Natural killer cell (primary cell): ENCODE data around the gene TEX261. TPM values are rescaled to one million over a fixed set of nuclear protein-coding genes. Genes with fewer than 3 reads are reported as not detected.

Experiments
- ATAC-seq, 3 donors: fragments of 150-1000 bp in 2 of 3; fragments of 200-7000 bp in 1 of 3; cut with Tn5 transposase; 1 replicate in 1 of 3; 2 replicates in 2 of 3; pipeline ENCODE4 v1.10.0; 2021; ENCODE audit warnings: mild to moderate bottlenecking in 2 of 3, moderate library complexity in 2 of 3
- DNase-seq, 2 donors: peaks; one replicate each; pipeline versions ENCODE4 v3.0.0 to v3.0.0-alpha.2; 2013 to 2021; ENCODE audit warnings: mixed read lengths in 1 of 2
- H3K27ac ChIP-seq: one replicate; pipeline ENCODE4 v1.5.1; 2013; ENCODE audit warnings: mild to moderate bottlenecking, low read length
- H3K27me3 ChIP-seq: one replicate; pipeline ENCODE4 v1.6.1; 2013; ENCODE audit warnings: low read length; ENCODE audit not compliant: control insufficient read depth, insufficient read depth
- H3K36me3 ChIP-seq: one replicate; pipeline ENCODE4 v1.6.1; 2013; ENCODE audit warnings: low read length; ENCODE audit not compliant: control insufficient read depth, insufficient read depth
- H3K4me1 ChIP-seq: one replicate; pipeline ENCODE4 v1.6.1; 2013; ENCODE audit warnings: low read length; ENCODE audit not compliant: control insufficient read depth, insufficient read depth
- H3K4me3 ChIP-seq: one replicate; pipeline ENCODE4 v1.5.1; 2013; ENCODE audit warnings: low read length
- H3K9me3 ChIP-seq: one replicate; pipeline ENCODE4 v1.6.1; 2013; ENCODE audit warnings: low read length; ENCODE audit not compliant: control insufficient read depth, insufficient read depth
- H3K27ac Mint-ChIP-seq, 2 donors: one replicate each; pipeline ENCODE4 v1.8.0; 2022; ENCODE audit warnings: mild to moderate bottlenecking in 2 of 2, mixed read lengths in 2 of 2, moderate library complexity in 1 of 2
- H3K27me3 Mint-ChIP-seq, 2 donors: one replicate each; pipeline ENCODE4 v1.8.0; 2022; ENCODE audit warnings: low read depth in 2 of 2, mixed read lengths in 2 of 2
- H3K36me3 Mint-ChIP-seq: one replicate; pipeline ENCODE4 v1.8.0; 2022; ENCODE audit warnings: mixed read lengths
- H3K4me1 Mint-ChIP-seq, 2 donors: one replicate each; pipeline ENCODE4 v1.8.0; 2022; ENCODE audit warnings: mixed read lengths in 2 of 2
- H3K4me3 Mint-ChIP-seq: one replicate; pipeline ENCODE4 v1.8.0; 2022; ENCODE audit warnings: mild to moderate bottlenecking, moderate library complexity, mixed read lengths
- H3K9me3 Mint-ChIP-seq, 2 donors: one replicate each; pipeline ENCODE4 v1.8.0; 2022; ENCODE audit warnings: mixed read lengths in 2 of 2
- WGBS: methylation state at CpG from one replicate; pipeline ENCODE4 v1.1.7; 2013; ENCODE audit warnings: missing lambda C conversion rate; ENCODE audit not compliant: insufficient coverage; 5-methylcytosine and 5-hydroxymethylcytosine counted together
- intact Hi-C: fragments of 100-400 bp; cut with micrococcal nuclease; formaldehyde crosslinking; loops from one replicate; pipeline ENCODE4 v1.14.2; 2022
- total RNA-seq, 4 donors: library from RNA; stranded (reverse); fragments of 120-200 nt in 1 of 4; gene quantifications; one replicate each; pipeline versions ENCODE4 v1.2.3 to v1.2.4, GENCODE V29; 2013 to 2022
- TF ChIP-seq, protein P1 (sequence below): fragments of 200-600 bp; IDR thresholded peaks from one replicate; pipeline ENCODE4 v1.8.0; 2022; ENCODE audit warnings: antibody characterized with exemption

The TEX261 gene
- total RNA-seq, 3 donors from 2014 or later (not counting 1 experiment from before 2014, with no cell fraction given) = 30.3 to 44.2 (median 43.2) TPM

- TF ChIP-seq, protein P1, sequence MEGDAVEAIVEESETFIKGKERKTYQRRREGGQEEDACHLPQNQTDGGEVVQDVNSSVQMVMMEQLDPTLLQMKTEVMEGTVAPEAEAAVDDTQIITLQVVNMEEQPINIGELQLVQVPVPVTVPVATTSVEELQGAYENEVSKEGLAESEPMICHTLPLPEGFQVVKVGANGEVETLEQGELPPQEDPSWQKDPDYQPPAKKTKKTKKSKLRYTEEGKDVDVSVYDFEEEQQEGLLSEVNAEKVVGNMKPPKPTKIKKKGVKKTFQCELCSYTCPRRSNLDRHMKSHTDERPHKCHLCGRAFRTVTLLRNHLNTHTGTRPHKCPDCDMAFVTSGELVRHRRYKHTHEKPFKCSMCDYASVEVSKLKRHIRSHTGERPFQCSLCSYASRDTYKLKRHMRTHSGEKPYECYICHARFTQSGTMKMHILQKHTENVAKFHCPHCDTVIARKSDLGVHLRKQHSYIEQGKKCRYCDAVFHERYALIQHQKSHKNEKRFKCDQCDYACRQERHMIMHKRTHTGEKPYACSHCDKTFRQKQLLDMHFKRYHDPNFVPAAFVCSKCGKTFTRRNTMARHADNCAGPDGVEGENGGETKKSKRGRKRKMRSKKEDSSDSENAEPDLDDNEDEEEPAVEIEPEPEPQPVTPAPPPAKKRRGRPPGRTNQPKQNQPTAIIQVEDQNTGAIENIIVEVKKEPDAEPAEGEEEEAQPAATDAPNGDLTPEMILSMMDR = no peak
- Histone ChIP-seq H3K27me3 (no peaks in the 10 kb centered on the region), H3K27ac (no peak overlapping the region), H3K36me3 (no peaks in the 10 kb centered on the region), H3K9me3 (no peaks in the 10 kb centered on the region), H3K4me1 (peaks cover 33% of the 10 kb centered on the region), H3K4me3 (no peak overlapping the region)
- 93% methylated on average over 2 of the region's 2 CpGs for WGBS
- Mint-ChIP-seq H3K9me3 (no peaks in the 10 kb centered on the region), H3K27me3 (no peaks in the 10 kb centered on the region), H3K4me3 (no peak overlapping the region), H3K36me3 (no peaks in the 10 kb centered on the region), H3K27ac (no peak overlapping the region), H3K4me1 (peaks cover 26 to 30% of the 10 kb centered on the region in 2 donors)
- ATAC-seq = no peak
- DNase-seq = peak in 1 of 2 donors; percentile 9
- intact Hi-C loops = no loop called here
Measured at GRCh38 chr2:70981421-70981820, 13.3 kb downstream of the TEX261 start.

- Mint-ChIP-seq H3K4me1 (peaks cover 26 to 27% of the 10 kb centered on the region in 2 donors), H3K36me3 (no peaks in the 10 kb centered on the region), H3K9me3 (no peaks in the 10 kb centered on the region), H3K27ac (peak overlapping the region; percentile 9 to 27), H3K4me3 (peak overlapping the region; percentile 77), H3K27me3 (no peaks in the 10 kb centered on the region)
- ATAC-seq = no peak
- Histone ChIP-seq H3K4me1 (peaks cover 27% of the 10 kb centered on the region), H3K27ac (no peak overlapping the region), H3K4me3 (no peak overlapping the region), H3K9me3 (no peaks in the 10 kb centered on the region), H3K27me3 (no peaks in the 10 kb centered on the region), H3K36me3 (no peaks in the 10 kb centered on the region)
- 97% methylated on average over 9 of the region's 9 CpGs for WGBS
- peak in 1 of 2 donors; percentile 8 for DNase-seq
- intact Hi-C loops = no loop called here
- TF ChIP-seq, protein P1 = no peak
Measured at GRCh38 chr2:70979626-70980025, 15.0 kb downstream of the TEX261 start.

- intact Hi-C loops = no loop called here
- ATAC-seq = peak in 1 of 3 donors; percentile 9
Measured at GRCh38 chr2:70979180-70979488, 15.5 kb downstream of the TEX261 start.

More at GRCh38 chr2:70979180-70979488, 15.5 kb downstream of the TEX261 start:
- Mint-ChIP-seq H3K27me3 (no peaks in the 10 kb centered on the region), H3K4me3 (peak overlapping the region; percentile 77), H3K4me1 (peaks cover 21 to 22% of the 10 kb centered on the region in 2 donors), H3K27ac (peak overlapping the region; percentile 9 to 27), H3K36me3 (no peaks in the 10 kb centered on the region), H3K9me3 (no peaks in the 10 kb centered on the region)
- TF ChIP-seq, protein P1 = no peak
- peak in 1 of 2 donors; percentile 33 for DNase-seq
- no peaks in the 10 kb centered on the region for H3K27me3 ChIP-seq
- 55% methylated on average over 19 of the region's 19 CpGs for WGBS
- peaks cover 23% of the 10 kb centered on the region for H3K4me1 ChIP-seq
- H3K36me3 ChIP-seq = no peaks in the 10 kb centered on the region
- H3K4me3 ChIP-seq = no peak overlapping the region
- H3K9me3 ChIP-seq = no peaks in the 10 kb centered on the region
- no peak overlapping the region for H3K27ac ChIP-seq
